ENCODE measurements around the gene CUEDC1.
A peak's percentile ranks its signal among the peaks of the same experiment; 100 is the strongest.

Gene CUEDC1

GRCh38 chr17:57832314-57833178 is 122.7 kb downstream of the CUEDC1 start:
- DNase-seq: no peak

- no peak for DNase-seq
Observed at GRCh38 chr17:57830880-57831279, 124.3 kb downstream of the CUEDC1 start.

GRCh38 chr17:57823469-57824401 is 131.5 kb downstream of the CUEDC1 start:
- DNase-seq: peak; percentile 52

- DNase-seq: no peak
Observed at GRCh38 chr17:57819867-57820266, 135.3 kb downstream of the CUEDC1 start.

GRCh38 chr17:57819285-57819684 is 135.9 kb downstream of the CUEDC1 start:
- DNase-seq: no peak

GRCh38 chr17:57818066-57818465 is 137.1 kb downstream of the CUEDC1 start:
- no peak for DNase-seq

GRCh38 chr17:57817299-57817698 is 137.9 kb downstream of the CUEDC1 start:
- no peak for DNase-seq

GRCh38 chr17:57814421-57814820 is 140.8 kb downstream of the CUEDC1 start:
- DNase-seq: no peak

GRCh38 chr17:57811638-57812280 is 143.5 kb downstream of the CUEDC1 start:
- DNase-seq: no peak
